HTR-8/SVneo (cell line): ENCODE data around the gene EI24.
"Not testable (repeated sequence)": the region's sequence is repeated elsewhere in the genome, so short reads cannot be mapped to it uniquely, and the experiment has no call there.

ENCODE experiments used
- DNase-seq: peaks from one replicate; pipeline ENCODE4 v3.0.0; 2011; ENCODE audit warnings: low spot score, mixed read lengths; ENCODE audit not compliant: insufficient read length
- FAIRE-seq: peaks from 2 replicates; lab custom pipeline; 2011; peaks lifted over from hg19 to GRCh38; lab: Jason Lieb, UNC

Gene EI24

DNA sequence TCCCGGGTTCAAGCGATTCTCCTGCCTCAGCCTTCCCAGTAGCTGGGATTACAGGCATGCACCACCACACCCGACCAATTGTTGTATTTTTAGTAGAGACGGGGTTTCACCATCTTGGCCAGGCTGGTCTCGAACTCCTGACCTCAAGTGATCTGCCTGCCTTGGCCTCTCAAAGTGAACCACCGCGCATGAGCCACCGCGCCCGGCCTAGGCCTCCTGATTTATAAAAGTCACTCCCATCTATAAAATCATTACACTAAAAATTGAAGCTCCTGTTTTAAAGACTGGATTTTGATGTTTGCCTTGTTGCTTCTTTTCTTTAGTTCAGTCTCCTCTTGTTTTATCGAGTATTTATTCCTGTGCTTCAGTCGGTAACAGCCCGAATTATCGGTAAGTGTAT, 7.9 kb downstream of the EI24 start:
- not testable (repeated sequence) for FAIRE-seq, DNase-seq

DNA sequence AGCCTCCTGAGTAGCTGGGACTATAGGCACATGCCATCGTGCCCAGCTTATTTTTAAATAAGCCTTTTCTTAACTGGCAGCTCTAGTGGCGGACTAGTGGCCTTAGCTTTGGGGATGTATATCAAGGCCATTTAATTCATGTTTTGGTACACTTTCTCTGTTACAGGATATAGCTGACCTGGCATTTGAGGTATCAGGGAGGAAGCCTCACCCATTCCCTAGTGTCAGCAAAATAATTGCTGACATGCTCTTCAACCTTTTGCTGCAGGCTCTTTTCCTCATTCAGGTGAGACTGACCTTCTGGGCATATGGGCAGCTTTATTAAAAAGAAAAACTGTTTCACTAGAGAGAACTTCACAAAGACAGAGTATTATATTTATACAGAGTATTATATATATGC, 9.5 kb downstream of the EI24 start:
- DNase-seq (no peak), FAIRE-seq (no peak)

DNA sequence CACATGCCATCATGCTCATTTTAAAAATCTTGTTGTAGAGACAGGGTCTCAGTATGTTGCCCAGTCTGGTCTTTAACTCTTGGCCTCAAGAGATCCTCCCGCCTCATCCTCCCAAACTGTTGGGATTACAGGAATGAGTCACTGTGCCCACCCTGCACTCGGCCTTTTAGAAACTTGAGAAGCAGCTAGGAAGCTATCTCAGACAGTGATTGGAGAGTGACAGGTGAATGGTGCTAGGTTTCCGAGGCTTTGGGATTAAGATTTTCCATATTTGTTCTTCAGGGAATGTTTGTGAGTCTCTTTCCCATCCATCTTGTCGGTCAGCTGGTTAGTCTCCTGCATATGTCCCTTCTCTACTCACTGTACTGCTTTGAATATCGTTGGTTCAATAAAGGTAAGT, 10.5 kb downstream of the EI24 start:
- no peak for FAIRE-seq
- DNase-seq = no peak

DNA sequence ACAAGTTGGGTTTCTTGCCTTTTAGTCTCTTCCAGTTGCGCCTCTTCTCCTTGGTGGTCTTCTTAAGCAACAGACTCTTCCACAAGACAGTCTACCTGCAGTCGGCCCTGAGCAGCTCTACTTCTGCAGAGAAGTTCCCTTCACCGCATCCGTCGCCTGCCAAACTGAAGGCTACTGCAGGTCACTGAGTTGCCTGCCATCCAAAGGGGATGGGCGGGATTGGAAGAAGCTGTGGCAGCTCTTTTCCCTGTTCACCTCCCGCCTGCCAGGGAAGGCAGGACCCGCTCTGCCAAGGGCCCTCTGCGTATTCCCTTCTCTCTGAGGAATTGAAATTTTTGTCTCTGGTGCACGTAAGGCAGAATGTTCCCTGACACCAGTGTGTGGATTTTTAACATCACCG, 14.2 kb downstream of the EI24 start:
- no peak for DNase-seq
- FAIRE-seq = no peak

DNA sequence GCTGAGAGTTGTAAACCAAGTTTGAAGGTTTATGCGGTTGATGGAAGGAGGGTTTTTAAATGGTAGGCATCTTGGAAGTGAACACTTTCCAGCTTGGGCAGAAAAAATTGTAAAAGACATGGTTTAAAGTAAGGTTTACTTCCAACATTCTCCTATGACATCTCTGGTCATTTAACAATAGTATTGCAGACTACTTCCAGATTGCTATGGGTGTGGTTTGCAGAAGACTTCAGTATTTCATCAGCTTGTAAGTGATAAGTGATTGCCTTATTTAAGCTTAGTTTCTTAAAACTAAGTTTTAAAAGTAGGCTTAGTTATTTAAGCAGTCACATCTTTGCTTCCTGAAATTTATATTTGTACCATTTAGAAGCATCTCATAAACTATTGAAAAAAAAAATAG, 16.2 kb downstream of the EI24 start:
- FAIRE-seq (no peak), DNase-seq (no peak)

DNA sequence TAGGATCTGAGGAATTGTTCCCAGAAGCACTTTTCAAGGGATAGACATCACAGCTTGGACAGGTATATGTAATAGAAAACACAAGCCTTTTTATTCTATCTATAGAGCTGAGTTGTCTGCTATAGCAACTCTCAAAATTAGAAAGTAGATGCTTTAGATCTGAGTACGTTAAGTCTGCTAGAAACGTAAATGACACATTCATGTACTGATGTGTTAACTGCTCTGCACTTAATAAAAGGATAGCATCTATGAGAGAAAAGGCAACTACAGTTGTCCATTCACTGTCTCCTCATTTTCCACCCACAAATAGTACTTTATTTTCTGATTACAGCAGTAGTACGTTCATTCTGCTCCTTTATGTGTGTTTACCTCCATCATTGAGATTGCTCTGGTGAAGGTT, 17.3 kb downstream of the EI24 start:
- DNase-seq = no peak
- no peak for FAIRE-seq

DNA sequence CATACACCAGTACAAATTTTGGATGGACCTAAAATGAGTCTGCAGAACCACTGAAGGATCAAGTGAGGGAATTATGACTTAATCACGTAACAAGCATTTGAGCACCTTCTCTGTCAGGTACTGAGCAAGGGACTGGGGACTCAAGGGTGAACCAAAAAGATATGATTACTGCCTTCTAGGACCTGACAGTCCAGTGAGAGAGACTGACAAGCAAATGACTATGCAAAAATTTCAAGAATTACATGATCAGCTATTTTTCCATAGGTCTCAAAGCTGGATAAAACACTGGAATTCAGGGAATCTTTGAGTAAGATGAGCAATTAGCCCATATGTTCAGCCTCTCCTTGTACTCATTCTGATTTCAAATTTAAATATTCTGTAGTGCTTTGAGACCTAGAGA, 18.2 kb downstream of the EI24 start:
- no peak for DNase-seq
- no peak for FAIRE-seq

DNA sequence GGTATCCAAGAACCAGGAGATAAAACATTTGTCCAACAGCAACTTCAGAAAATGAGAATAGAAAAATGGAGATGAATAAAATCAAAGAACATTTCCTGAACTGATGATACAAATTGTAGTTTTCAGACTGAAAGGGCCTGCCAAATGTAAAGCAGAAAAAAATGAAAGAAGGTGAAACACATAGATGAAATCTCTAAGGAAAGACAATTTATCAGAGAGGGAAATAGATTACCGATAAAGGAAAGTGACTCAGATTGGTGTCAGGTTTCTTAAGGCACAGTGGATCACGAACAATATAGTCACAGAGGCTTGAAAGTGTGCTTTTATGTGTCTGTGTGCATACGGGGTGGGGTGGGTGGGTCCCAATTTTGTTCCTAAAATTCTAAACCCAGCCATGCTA, 19.2 kb downstream of the EI24 start:
- DNase-seq = no peak
- no peak for FAIRE-seq

DNA sequence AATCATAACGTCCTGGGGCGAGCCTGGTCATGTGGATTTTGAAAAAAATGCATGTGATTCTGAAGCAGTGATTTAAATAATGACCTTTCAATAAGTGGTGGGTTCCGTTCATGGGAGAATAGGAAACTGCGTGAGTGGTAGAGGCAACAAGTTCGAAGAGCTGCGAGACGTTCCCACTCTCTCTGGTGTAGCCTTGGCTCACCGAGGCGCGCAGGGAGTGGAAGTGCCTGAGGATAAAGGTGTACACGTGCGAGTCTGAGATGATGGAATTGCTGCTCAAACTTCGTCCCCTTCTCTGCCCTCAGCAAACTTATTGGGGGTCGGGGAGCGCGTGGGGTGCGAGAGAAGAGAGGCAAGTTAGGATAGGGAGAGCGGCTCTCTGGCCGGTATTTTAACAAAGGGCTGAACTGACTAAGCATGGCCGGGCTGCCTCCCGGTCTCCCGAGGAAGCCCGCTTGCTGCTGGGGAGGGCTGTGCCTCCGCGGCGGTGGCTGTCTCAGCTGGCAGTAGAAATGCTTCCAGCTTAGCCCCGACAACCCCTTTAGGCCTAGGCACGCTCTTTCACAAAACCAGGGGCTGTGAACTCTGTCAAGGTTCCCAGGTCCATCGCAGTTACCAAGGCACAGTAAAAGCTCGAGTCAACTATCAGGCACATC, 22.5 kb downstream of the EI24 start:
- FAIRE-seq = no peak
- no peak for DNase-seq

DNA sequence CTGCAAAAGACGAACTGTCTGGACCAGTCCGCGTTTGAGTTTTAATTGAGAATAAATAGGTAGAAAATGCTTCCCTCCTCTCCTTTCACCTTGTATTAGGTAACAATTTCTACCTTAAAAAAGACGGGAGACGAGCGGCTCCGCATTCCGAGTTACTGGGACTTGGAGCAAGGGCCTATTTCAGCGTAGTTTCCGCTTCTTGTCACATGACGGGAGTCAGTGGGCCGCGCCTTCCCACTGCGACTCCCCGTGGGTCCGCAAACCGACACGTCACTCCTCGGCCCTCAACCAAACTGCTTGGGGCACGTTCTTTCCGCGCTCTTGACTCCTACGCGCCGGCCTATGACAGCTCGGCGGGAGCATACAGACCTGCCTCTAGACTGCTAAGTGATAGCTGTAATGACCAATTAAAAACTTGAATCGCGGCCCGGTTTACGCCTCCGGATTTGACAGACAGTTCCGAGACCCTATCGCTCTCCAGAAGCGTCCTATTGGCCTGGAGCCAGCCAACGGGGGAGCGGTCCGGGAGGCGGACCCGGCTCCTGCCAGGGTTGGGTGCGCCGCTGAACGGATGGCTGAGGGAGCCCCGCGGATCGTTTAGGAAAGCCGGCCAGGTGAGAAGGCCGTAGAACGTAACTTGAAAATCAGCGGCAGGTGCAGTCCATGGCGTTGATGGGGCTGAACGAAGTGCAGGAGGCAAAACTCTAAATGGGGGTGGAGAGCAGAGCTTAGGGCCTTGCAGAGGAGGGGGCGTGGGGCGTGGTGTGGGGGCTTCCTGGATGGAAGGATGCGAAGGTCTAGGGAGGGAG, 23.2 kb downstream of the EI24 start, which contains the start of gene STT3A:
Gene STT3A, plus strand, starts transcription at position 548 of the 809 bp plus-strand sequence. CDS start 3,064 bp downstream, outside the sequence.
- peak; percentile 93 for DNase-seq
- FAIRE-seq = peak; percentile 55

DNA sequence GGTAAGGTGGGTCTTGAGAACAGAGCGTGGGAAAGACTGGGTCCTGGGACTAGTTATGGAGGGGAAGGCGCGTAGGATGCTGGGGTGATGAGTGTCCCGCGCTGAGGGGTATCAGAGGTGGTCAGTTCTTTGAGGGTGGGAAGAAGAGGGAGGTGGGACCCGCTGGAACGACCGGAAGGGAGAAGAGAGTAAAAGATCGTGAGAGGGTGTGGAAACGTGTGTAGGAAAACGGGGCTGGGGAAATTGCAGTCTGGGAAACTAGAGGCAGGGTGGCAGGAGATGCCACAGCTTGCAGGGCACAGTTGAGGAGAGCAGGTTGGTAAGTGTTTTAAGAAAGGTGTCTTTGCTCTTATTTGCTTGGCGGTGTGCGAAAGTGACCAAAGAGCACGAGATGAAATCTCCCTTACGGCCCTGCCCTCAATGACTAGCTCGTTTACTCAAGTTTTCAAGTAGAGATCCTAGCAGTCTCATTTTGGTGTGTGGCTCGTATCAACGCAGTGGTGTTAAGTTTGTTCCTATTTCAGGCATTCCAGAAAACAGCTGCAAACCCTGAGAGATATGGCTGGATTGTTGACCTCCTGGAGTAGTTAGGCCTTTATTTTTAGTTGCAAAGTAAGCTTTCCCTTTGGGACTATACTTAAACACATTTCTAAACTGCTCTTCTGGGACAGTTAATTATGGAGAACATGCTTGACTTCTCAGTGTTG, 24.0 kb downstream of the EI24 start:
- FAIRE-seq (no peak), DNase-seq (peak; percentile 27)

DNA sequence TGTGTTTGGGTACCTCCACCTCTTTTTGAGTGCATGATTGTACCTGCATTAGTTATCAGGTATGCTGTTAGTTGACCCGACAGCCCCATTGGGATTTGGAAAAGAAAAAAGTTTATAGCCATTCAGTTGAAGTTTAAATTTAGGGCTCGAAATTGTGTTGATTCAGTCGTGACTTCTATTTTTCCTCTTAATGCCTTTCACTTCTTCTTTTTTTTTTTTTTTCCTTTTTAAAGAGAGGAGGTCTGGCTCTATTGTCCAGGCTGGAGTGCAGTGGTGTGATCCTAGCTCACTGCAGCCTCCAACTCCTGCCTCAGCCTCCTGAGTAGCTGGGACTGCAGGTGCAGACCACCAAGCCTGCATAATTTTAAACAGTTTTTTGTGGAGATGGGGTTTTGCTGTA, 25.7 kb downstream of the EI24 start:
- no peak for FAIRE-seq
- DNase-seq = no peak

DNA sequence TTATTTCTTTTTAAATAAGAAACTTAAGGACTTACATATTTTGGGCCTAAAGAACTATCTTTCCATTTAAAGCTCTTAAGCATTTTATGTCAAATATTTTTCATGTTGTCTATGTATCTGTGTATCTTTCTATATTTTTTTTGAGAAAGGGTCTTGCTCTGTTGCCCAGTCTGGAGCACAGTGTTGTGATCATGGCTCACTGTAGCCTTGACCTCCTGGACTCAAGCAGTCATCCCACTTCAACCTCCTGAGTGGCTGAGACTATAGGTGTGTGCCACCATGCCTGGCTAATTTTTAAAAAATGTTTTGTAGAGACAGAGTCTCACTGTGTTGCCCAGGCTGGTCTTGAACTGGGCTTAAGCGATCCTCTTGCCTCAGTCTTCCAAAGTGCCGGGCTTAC, 31.4 kb downstream of the EI24 start:
- no peak for DNase-seq
- no peak for FAIRE-seq

DNA sequence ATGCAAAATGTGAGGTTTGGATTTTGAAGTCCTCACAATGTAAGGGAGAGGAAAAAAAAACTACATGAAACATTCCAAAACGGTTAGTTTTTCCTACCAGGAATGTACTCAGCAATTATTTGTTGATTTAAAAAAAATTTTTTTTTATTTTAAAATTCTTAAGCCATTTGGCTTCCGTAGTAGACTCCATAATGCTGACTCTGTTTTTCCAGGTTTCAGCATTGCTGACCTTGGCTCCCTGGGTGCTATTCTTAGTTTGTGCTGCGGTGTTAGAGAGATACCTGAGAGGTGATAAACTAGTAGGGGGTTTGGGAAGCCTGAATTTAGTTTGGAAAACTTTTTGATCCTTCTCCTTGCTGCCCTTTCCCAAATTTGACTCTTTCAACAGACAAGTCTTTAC, 33.9 kb downstream of the EI24 start:
- DNase-seq (no peak), FAIRE-seq (no peak)

DNA sequence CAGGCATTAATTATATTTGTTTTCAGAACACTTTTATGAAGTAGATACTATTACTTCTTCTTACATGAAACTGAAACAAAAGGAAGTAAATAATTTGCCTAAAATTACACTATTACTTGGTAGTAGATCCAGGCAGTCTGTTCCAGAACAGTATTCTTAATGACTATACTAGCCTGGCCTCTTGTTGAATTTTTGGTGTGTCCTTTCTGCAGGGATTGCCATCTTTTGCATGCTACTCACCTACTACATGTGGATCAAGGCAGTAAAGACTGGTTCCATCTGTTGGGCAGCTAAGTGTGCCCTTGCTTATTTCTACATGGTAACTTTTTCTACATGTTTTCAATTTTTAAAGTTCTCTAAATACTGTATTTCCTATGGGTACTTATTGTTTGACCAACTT, 36.1 kb downstream of the EI24 start:
- DNase-seq = no peak
- FAIRE-seq = no peak

DNA sequence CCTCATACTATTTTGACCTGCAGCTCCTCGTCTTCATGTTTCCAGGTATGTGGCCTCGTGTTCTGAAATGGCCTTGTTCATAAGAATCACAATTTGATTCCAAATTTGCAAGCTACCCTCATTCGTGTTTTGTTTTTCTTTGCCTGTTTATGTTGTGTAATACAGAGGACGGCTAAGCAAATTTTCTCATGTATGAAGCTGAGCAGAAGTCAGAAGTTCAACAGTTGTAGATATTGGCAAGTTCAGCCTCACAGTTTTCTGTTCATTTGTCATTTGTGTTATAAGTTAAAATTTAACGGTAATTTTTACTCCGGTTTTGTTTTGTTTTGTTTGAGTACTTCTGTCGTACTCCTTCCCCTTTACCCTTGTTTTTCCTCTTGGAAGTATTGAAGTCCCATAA, 40.3 kb downstream of the EI24 start:
- DNase-seq (no peak), FAIRE-seq (no peak)

DNA sequence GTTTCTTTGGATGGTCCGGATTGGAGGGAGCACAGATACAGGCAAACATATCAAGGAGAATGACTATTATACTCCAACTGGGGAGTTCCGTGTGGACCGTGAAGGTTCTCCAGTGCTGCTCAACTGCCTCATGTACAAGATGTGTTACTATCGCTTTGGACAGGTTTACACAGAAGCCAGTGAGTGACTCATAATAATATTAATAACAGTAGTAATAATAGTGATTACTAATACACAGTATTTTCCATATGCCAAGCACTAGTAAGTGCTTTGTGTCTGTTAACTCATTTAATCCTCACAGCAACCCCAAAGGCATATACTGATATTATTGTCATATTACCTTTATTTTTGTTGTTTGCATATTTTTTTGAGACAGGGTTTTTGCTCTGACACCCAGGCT, 49.1 kb downstream of the EI24 start:
- FAIRE-seq = no peak
- DNase-seq = no peak

DNA sequence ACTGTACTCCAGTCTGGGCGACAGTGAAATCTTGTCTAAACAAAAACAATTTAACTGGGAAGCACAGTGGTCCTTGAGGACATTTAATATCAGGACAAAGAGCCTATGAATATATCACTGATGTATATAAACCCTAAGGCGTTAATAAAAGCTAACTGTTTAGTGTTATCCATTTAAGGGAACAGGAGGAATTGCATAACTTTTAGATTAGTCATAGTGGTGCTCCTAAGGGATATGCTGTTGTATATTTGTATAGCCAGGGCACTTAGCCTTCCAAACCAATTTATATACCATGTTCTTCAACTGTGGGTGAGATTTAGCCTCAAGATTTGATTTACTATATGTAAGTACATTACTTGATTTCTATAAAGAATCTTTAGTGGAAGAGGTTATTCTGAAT, 52.7 kb downstream of the EI24 start:
- peak; percentile 18 for DNase-seq
- FAIRE-seq = no peak

DNA sequence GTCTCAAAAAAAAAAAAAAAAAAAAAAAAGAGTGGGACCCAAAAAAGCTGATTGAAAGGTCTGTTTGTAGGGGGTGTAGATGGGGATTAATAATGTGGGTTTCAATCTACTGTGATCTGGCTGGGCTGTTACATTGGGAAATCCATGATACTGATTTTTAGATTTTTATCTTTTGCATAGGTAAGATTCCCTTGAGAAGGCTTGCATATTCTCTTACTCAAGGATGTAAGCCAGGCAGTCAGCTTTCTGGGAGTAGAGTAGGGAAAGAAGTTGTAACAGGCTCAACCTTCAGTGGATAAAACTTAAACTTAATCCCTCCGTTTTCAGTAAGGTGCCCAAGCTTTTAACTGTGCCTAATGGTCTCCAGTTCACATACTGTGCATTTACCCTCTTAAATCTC, 53.8 kb downstream of the EI24 start:
- FAIRE-seq = no peak
- no peak for DNase-seq

DNA sequence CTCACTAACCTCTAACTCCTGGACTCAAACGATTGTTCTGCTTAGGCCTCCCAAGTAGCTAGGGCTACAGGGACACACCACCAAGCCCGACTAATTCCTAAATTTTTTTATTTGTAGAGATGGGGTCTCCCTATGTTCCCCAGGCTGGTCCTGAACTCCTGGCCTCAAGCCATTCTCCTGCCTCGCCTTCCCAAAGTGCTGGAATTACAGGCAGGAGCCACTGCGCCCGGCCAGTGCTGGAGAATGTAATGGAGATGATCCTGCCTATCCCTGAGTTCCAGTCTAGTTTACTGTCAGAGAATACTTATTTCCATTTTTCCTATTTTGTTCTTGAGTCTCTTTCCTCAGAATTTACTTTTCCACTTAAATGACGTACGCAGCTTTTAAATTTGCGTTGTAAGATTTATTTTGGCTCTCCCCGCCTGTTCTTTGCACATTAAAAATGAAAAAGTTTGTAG, 55.5 kb downstream of the EI24 start, which contains the start of gene CHEK1:
Gene CHEK1, plus strand, starts transcription at position 408 of the 458 bp plus-strand sequence. CDS start 1,606 bp downstream, outside the sequence.
- DNase-seq (no peak), FAIRE-seq (no peak)

DNA sequence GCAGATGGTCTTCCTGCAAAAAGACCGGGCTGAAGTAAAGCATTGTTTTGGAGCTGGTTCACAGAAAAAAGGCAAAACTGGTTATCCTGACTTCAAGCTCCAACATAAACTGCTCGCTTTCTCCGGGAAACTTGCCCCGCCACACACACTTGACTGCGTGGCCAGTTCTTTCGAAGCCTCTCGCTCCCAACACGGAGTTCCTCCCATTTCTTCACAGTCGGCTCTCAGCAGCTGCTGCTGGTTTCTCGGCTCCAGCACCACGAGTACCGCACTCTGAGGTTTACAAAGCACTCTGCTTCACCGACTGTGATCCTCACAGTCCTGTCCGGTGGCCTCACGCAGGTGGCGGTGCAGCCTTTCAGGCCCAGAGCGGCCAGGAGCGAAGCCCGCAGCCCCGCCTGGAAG, 56.0 kb downstream of the EI24 start:
- FAIRE-seq (no peak), DNase-seq (no peak)
